GM18870 (cell line): ENCODE data around the gene TNP2.
A peak's percentile ranks its signal among the peaks of the same experiment; 100 is the strongest.

Experiments used
- ATAC-seq: cut with Tn5 transposase; IDR thresholded peaks from one replicate; pipeline ENCODE4 v1.9.1; 2021; ENCODE audit warnings: moderate library complexity; ENCODE audit not compliant: unreplicated experiment

TNP2 gene

DNA sequence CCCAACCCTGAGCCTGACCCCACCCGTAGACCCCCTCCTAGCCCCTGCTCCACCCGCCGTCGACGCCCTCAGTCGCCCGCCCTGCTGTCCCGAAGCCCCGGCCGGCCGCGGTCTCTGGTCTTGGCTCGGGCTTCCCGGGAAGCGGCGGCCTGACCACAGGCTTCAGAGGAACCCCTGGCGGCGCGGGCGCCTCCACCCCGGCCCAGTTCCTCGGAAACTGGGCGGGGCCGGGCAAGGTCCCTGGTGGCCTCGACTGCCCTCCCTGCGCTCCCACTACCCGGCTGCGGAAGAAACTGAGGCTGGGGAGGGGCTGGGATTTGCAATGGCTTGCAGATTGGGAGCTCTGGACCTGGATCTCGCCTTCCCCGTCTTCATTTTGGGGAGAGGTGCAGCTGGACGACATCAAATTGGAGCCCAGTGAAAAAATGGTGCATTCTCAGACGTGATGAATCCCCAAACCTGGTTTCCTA lies 12.4 kb downstream of the TNP2 start:
- ATAC-seq, result no peak

DNA sequence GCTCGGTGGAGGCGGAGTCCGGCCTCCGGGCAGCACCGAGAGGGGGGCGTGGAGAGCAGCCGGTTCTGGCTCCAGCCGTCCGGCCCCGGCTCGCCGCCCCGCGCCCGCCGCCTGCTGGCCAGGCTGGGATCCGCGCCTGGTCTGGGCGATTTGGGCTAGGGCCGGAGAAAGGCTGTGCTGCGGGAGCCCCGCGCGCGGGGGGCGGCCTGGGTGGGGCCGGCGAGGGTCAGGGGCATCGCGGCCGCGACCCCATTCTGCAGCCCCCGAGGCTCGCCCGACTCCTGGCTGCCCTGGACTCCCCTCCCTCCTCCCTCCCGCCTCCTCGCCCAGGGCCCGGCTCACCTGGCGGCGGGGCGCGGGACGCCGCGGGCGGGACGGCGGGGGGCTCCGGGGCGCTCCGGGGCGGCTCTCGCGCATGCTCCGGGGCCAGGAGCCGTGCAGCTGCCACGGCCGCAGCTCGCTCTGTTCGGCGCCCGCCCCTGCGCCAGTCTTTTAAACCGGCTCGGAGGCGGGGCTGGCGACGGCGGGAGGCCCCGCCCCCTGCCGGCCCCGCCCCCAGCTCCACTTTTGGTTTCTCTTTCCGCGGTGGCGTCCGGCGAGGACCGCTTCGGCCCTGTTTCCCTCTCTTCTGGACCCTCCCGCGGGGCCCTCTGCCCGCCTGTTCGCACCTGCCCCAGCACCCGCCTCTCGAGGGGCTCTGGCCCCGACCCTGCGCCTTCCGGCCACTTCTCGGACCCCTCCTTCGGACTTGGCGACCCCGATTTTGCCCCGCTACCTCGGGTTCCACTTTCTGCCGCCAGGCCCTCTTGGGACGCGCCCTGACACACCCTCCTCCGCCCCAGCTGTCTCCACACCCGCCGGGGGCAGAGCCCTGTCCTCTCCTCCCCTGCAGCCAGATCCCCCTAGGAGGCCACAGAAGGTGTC lies 13.1 kb downstream of the TNP2 start, which contains the start of gene SOCS1:
SOCS1 (minus strand) TSS at position 468 of the 924 bp plus-strand sequence. CDS start 726 bp downstream, outside the sequence.
- ATAC-seq, result peak; percentile 29

DNA sequence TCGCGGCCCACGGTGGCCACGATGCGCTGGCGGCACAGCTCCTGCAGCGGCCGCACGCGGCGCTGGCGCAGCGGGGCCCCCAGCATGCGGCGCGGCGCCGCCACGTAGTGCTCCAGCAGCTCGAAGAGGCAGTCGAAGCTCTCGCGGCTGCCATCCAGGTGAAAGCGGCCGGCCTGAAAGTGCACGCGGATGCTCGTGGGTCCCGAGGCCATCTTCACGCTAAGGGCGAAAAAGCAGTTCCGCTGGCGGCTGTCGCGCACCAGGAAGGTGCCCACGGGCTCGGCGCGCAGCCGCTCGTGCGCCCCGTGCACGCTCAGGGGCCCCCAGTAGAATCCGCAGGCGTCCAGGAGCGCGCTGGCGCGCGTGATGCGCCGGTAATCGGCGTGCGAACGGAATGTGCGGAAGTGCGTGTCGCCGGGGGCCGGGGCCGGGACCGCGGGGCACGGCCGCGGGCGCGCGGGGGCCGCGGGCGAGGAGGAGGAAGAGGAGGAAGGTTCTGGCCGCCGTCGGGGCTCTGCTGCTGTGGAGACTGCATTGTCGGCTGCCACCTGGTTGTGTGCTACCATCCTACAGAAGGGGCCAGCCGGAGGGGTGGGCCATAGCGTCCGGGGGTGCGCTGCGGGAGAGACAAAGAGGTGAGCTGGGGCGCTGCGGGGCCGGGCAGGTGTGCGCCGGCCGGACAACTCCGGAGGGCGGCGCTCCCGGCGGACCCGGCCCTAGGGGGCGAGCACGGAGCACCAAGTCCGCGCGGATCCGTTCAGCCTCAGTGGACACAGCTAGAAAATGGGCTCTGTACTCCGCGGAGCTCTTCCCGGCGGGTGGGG lies 14.0 kb downstream of the TNP2 start:
- peak; percentile 19 for ATAC-seq

DNA sequence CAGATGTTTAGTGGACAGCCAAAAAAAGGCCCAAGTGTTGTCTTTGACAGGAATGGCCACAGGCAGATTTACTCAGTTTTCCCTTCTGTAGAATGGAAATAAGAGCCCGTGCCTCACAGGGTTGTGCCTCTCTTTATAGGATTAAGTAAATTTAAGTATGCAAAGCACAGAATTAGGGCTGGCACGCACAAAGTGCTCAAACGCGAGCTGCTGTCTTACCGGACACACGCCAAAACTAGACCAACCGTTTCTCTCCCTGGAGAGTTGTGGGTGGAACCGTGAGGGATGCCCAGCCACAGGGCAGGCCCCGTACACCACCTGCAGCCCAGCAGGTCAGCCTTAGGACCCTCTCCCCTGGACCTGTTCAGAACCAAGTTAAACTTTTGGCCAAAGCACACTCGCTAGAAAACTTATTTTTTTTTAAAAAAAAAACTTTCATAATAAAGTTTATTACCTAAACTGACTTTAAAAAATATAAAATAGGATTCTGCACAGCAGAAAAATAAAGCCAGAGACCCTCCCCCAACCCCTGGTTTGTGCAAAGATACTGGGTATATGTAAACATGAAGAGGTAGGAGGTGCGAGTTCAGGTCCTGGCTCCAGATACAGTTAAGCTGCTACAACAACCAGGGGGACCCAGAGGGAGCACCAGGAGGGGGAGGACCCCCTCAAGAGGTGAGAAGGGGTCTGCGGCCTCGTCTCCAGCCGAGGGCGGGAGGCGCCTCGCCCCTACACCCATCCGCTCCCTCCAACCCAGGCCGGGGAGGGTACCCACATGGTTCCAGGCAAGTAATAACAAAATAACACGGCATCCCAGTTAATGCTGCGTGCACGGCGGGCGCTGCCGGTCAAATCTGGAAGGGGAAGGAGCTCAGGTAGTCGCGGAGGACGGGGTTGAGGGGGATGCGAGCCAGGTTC lies 14.9 kb downstream of the TNP2 start:
- ATAC-seq, result no peak

DNA sequence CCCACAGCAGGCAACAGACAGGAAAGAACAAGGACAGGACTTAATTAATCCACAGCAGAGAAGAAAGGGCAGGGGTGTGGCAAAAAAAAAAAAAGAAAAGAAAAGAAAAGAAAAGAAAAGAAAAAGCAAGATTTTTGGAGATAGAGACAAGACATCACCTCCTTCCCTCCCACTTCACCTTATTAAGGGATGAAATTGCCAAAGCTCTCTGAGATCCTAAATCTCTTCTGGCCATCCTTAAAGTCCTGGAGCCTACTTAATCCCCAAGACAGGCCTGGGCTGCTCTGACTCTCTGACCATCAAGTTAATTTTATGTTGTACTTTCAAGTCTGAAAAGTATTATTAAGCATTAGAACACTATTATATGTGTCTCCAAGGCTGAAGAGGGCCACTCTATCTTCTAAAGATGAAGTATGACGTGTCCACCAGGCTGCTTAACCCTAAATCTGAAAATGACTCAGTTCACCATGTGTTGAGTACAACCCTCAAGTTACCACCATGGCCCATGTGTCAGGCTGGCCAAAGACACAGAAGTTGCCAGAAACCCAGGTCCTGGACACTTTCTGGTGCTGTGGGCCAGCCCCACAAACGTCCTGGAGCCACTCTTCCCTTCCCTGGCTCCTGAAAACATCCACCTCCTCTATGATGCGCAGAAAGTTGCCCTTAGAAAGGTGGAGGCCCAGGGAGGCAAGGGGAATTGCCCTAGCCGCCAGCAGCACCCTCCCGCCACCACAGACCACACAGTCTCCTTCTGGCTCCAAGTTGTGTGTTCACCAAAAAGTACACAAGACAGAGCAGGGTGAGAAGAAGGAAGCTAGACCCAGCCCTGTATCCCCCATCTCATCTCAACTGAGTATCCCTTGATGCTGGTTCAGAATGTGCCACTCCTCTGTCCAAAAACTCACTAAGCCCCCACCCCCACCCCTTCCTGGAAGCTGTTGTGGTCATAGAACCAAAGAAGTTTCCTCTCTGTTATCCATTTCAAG lies 15.8 kb downstream of the TNP2 start:
- ATAC-seq, result no peak

DNA sequence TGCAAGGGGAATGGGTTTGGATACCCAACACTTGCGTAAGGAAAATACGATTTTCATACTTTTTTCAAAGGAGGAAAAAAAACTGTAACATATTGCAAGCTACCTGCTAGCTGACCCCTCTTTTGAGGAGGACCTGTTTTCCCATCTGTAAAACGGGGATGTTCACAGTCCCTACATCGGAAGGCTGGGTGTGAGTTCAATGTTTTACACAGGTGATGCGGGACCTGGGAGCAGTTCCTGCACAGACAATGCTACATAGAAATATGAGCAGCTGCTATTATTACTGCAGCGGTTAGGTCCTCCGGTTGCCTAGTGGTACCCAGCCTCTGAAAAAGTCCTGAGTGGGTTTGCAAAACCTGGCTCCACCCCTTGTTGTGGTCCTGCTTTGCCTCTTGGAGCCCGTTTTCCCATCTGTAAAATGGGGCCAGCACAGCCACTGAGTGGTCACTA lies 16.6 kb downstream of the TNP2 start:
- ATAC-seq, result no peak

DNA sequence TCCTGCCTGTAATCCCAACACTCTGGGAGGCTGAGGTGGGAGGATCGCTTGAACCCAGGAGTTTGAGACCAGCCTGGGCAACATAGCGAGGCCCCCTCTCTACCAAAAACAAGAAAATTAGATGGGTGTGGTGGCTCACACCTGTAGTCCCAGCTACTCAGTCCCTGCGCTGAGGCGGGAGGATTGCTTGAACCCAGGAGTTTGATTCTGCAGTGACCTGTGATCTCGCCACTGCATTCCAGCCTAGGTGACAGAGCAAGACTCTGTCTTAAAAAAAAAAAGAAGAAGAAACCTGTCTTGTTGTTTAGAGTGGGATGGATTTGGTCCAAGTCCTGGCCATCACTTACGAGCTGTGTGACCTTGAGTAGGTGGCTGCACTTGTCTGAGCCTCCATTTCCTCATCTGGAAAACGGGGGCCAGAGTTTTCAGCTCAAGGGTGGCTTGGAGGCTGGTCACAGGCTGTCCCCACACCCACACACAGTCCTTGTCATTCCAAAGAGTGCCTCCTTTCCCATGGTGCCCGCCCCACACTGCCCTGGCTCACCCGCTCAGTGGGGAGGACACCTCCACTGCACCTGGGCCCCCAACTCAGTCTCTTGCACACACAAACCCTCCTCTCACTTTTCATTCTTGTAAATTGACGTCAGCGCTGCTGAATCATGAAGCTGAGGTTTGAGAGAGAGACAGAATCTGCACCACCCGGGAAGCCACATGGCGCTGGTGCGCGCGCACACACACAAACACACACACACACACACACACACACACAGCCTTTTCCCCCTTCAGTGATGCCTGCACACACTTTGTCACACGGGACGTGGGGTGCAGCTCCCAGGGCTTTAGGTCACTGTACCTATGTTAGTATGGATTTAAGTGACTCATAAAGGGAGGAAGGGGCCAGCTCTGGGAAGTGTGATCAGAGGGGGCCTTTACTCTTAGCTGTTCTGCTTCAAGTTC lies 17.3 kb downstream of the TNP2 start:
- no peak for ATAC-seq

DNA sequence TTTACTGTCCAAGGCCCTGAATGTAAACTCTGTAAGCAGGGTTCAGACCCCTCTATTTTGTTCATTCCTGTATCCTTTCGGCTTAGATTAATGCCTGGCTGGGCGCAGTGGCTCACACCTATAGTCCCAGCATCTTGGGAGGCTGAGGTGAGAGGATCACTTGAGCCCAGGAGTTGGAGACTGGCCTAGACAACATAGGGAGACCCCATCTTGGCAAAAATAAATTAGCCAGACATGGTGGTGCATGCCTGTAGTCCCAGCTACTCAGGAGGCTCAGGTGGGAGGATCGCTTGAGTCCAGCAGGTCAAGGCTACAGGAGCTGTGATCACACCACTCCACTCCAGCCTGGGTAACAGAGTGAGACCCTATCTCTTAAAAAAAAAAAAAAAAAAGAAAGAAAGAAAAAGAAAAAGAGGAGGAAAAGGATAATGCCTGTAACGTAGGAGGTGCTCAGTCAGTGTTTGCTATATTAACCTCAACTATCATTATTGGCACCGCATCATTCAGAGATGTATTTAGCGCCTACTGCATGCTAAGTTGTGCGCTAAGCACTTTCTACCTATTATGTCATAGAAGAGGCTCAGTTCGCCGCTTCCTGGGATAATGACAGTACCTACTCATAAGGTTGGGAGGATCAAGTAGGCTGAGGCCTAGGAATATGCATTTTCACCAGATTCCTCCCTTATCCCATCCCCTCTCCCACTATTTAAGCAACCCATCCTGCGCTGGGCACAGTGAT lies 18.2 kb downstream of the TNP2 start:
- no peak for ATAC-seq

DNA sequence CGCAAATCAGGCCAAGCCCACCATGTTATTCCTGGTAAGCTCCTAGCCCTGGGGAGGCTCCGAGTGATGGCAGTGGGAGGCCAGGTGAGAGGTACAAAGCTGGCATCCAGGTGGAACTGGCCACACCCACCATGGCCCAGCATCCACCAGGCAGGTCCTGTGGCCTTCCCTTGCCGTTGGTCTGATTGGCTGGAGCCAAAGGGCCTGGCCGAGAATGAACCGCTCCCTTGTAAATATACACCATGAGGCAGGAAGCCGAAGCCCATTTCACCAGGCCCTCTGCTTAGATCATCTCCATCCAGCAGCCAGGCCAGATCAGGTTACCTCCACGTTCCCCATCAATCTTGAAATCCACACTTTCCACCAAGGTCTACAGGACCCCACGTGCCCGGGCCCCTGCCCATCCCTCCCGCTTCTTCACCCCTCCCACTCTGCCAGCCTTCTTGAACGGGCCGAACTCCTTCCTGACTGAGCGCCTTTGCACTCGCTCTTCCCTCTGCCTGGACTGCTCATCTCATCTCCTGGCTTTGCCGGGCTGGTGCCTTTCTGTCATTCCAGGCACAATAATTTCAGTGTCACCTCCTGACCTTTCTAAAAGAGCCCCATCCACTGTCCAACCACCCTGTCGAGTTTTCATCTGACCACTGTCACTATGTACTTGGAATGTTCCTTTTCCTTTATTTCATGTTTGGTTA lies 18.9 kb downstream of the TNP2 start:
- ATAC-seq, result no peak

DNA sequence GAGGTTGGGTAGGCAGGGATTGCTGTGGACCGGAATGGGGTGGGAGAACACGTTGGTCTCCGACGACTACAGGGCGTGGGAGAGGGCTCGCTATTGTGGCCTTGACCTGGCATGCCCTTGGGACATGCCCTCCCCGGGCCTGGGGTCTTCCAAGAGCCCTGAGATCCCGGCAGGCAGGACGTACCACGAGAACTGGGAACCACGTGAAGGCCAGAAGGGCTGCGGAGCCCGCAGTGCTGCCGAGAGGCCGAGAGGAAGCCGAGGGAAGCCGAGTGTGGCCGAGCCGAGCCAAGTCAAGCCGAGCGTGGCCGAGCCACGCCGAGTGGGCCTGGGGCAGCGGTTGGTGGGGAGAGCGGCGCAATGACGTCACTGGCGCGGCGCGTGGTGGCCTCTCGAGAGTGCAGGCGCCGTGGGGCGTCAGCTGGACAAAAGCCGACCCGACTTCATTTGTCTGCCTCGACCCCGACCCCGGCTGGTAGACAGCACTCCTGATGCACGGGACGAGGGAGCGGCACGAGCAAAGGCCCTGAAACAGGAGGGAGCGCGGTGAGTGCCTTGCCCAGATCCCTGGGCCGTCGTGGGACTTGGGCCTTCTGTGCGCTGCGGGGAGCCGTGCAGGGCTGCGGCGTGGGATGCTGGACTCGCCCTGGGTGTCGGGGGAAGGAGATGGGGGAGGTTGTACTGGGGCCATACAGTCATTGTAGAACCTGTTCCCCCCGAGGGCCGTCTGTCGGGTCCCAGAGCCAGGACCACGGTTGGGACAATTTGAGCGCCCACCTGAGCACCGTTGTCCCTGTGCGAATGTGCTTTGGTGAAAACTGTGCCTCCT lies 19.7 kb downstream of the TNP2 start:
- no peak for ATAC-seq

DNA sequence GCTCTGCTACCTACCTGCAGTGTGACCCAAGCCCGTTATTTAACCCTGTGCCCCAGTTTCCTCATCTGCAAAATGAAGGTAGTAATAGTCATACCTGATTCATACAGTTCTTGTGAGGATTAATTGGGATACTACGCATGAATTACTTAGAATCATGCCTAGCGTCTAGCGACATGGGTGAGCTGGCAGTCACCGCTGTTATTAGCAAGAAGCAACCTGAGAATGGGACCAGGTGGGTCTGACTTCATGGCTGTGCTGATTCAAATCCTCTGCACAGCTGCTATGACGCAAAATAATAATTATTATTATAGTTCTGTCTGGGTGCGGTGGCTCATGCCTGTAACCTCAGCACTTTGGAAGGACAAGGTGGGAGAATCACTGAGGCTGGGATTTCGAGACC lies 21.0 kb downstream of the TNP2 start:
- ATAC-seq, result no peak

DNA sequence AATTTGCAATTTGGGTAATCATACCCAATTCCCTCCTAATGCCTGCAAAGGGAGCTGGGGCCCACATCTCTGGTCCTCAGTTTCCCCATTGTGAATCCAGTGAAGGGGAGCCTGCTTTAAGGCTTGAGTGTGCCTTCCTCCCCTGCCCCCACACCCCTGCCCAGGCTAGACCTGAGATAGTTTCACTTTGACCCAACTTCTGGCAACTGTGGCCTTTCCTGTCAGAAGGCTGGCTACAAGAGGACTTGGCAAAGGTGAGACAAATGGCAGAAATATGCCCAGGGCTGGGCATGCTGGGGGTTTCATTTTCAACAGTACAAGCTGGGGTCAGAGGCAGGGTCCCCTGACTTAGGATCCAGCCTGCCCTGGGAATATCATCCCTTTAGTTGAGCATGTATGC lies 23.1 kb downstream of the TNP2 start:
- ATAC-seq, result no peak

DNA sequence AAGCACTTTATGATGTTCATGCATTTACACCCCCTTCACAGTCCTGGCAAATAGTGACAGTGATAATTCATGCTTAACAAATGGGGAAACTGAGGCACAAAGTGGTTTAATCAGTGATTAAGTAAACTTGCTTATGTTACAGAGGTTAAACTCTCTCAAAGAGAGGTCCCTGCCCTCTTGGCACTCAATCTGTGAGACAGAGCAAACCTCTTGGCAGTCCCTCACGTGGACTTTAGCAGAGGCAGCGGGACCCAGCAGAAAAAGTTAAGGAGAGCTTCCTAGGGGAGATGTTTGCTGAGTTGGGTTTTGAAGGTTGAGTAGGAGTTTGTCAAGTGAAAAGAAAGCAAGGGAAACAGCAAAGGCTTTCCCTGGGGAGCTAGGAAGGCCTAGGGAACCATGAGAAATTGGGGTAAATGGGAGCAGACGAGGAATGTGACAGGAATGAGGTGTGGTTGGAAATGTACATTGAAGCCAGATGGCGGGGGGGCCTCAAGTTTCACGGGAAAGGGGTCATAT lies 23.8 kb downstream of the TNP2 start:
- no peak for ATAC-seq

DNA sequence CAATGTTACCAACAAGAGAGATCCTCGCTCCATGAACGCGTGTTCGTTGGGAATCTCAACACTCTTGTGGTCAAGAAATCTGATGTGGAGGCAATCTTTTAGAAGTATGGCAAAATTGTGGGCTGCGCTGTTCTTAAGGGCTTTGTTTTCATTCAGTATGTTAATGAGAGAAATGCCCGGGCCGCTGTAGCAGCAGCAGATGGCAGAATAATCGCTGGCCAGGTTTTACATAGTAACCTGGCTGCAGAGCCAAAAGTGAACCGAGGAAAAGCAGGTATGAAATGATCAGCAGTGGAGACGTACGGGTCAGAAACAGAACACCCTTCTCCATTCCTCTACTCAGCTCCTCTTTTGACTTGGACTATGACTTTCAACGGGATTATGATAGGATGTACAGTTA lies 26.5 kb downstream of the TNP2 start:
- ATAC-seq, result no peak

DNA sequence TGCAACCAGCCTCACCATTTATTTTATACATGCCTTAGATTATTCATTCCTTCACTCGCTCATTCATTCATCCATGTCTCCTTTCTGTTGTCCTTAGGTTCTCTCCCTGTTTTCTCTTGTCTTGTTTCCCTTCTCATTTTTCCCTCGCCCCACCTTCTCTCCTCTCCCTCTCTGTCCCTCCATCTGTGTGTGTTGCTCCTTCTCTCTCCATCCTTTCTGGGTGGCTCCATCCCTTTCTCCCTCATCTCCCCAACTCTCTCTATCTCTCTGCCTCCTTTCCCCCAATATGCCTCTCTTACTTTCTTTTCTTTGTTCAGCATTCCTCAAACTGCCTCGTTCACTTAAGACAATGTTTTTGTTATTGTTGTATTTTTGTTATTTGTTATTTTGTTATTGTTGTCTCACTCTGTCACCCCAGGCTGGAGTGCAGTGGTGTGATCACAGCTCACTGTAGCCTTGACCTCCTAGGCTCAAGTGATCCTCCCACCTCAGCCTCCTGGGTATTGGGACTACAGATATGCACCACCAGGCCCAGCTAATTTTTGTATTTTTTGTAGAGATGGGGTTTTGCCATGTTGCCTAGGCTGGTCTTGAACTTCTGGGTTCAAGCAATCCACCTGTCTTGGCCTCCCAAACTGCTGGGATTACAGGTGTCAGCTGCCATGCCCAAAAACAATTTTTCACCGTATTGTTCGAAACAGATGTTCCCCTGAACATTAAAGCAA lies 27.5 kb downstream of the TNP2 start:
- no peak for ATAC-seq
